Heart left ventricle (tissue), 16 donors: ENCODE results near the gene TTC5. TPM values are rescaled to one million over a fixed set of nuclear protein-coding genes. Genes with fewer than 3 reads are reported as not detected.
A peak's percentile ranks its signal among the peaks of the same experiment; 100 is the strongest.

Source experiments
- ATAC-seq, 4 donors: fragments of 200-7000 bp; cut with Tn5 transposase; one replicate each; pipeline ENCODE4 v1.9.1; 2020 to 2022; ENCODE audit warnings: moderate library complexity in 4 of 4, mild to moderate bottlenecking in 3 of 4, moderate number of reproducible peaks in 1 of 4
- DNase-seq, 5 donors: peaks; one replicate each; pipeline ENCODE4 v3.0.0-alpha.2; 2020
- H3K27ac ChIP-seq, 12 donors: fragments of 200-600 bp; sonication (generic) in 4 of 12; one replicate each; pipeline versions ENCODE4 v1.5.0 to v1.8.0; 2016 to 2022; ENCODE audit warnings: mild to moderate bottlenecking in 2 of 12
- H3K27me3 ChIP-seq, 9 donors: fragments of 200-600 bp; sonication (generic) in 2 of 9; one replicate each; pipeline versions ENCODE4 v1.5.1 to v1.8.0; 2016 to 2022; ENCODE audit warnings: mild to moderate bottlenecking in 3 of 9
- H3K36me3 ChIP-seq, 9 donors: fragments of 200-600 bp; sonication (generic) in 2 of 9; one replicate each; pipeline versions ENCODE4 v1.5.0 to v1.8.0; 2018 to 2022; ENCODE audit warnings: mild to moderate bottlenecking in 2 of 9
- H3K4me1 ChIP-seq, 12 donors: fragments of 200-600 bp; sonication (generic) in 4 of 12; one replicate each; pipeline versions ENCODE4 v1.5.0 to v1.8.0; 2016 to 2022; ENCODE audit warnings: mild to moderate bottlenecking in 3 of 12
- H3K4me3 ChIP-seq, 12 donors: fragments of 200-600 bp; sonication (generic) in 4 of 12; one replicate each; pipeline versions ENCODE4 v1.5.0 to v1.8.0; 2017 to 2022; ENCODE audit warnings: mild to moderate bottlenecking in 9 of 12, moderate library complexity in 4 of 12
- H3K9me3 ChIP-seq, 12 donors: fragments of 200-600 bp; sonication (generic) in 4 of 12; one replicate each; pipeline versions ENCODE4 v1.5.0 to v1.8.0; 2016 to 2022; ENCODE audit warnings: mild to moderate bottlenecking in 1 of 12
- POLR2A ChIP-seq, 2 donors: fragments of 450-650 bp; IDR thresholded peaks; one replicate each; pipeline ENCODE4 v1.6.1; 2017; ENCODE audit warnings: antibody characterized with exemption in 2 of 2, mild to moderate bottlenecking in 2 of 2, moderate library complexity in 2 of 2
- WGBS, 4 donors: extraction: QIAGEN DNeasy Blood & Tissue Kit in 2 of 4; methylation state at CpG; one replicate each; pipeline versions ENCODE4 v1.1.5 to v1.1.7; 2013 to 2018; 5-methylcytosine and 5-hydroxymethylcytosine counted together
- intact Hi-C, 10 donors: fragments of 100-400 bp; cut with DNase I; formaldehyde crosslinking; loops; one replicate each; pipeline versions ENCODE4 v1.11.1 to v1.14.2; 2022
- long read RNA-seq, 3 donors: library from polyadenylated mRNA; unstranded; transcript quantifications; one replicate each; pipeline ENCODE4 v2.0.0, GENCODE V29; 2020 to 2021
- polyA plus RNA-seq, 2 donors: library from polyadenylated mRNA; stranded (reverse); fragments of 200-250 nt; gene quantifications; one replicate each; pipeline ENCODE4 v1.2.3, GENCODE V29; 2013
- total RNA-seq, 9 donors: library from RNA; depleted of rRNA in 2 of 9; stranded (reverse); fragments of >200 nt in 2 of 9; fragmentation: NEBNext Ultra II Directional in 3 of 9; extraction: Animal tissue kit (Norgen Biotek cat#: 25700) in 3 of 9; gene quantifications; one replicate each; pipeline versions ENCODE4 v1.1.0 to v1.2.4, GENCODE V29; 2016 to 2023
- TF ChIP-seq, protein P1 (sequence below), 12 donors: fragments of 200-600 bp; sonication (generic) in 4 of 12; IDR thresholded peaks; one replicate each; pipeline versions ENCODE4 v1.5.0 to v1.8.0; 2018 to 2022; ENCODE audit warnings: antibody characterized with exemption in 12 of 12, mild to moderate bottlenecking in 5 of 12
- donor health status: ischemic (EF 13 %, LVEDD 7.1; RV severe dilation, severe dysfunction).
- donor health status: healthy with polysubstance abuse.
- donor health status: DM: no; HTN: yes; CAD: no.
- donor health status: DM: no; HTN: no; CAD: no.
- donor health status: ischemic (EF 25% LVEDD 6.9; RV normal size, moderate dysfunction).
- donor health status: ischemic (EF 25% LVEDD 5.7; RV mildly dilated, moderate dysfunction).
- donor health status: healthy.
- donor health status: DM: yes; HTN: yes; CAD: no.
- donor health status: ischemic (EF 35%, LVEDD 5.7; RV mildly dilated, moderate dysfunction).
- donor health status: nonischemic (EF 11% LVEDD 7.7; RV severe dilation, severe dysfunction).
- donor health status: DM: yes; HTN: yes; CAD: no.
- donor health status: PGD.
- donor health status: ischemic (EF 29% LVEDD 5.4; RV normal size, mild dysfunction).
- donor health status: nonischemic (EF 23%, LVEDD 6.1; RV moderate dilation, normal function).

TTC5 gene, protein sequence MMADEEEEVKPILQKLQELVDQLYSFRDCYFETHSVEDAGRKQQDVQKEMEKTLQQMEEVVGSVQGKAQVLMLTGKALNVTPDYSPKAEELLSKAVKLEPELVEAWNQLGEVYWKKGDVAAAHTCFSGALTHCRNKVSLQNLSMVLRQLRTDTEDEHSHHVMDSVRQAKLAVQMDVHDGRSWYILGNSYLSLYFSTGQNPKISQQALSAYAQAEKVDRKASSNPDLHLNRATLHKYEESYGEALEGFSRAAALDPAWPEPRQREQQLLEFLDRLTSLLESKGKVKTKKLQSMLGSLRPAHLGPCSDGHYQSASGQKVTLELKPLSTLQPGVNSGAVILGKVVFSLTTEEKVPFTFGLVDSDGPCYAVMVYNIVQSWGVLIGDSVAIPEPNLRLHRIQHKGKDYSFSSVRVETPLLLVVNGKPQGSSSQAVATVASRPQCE
- 10 to 100 TPM in 4 of 9 donors, 1 to 10 TPM in 5; 6.1 to 17.0 (median 9.3) TPM for total RNA-seq
- 1 to 10 TPM; 3.2 to 7.4 TPM for polyA plus RNA-seq
- long read RNA-seq, donor 1, full-length matches to known transcripts, result 19 of 23 reads
- long read RNA-seq, donor 1, partial matches to known transcripts, result 0 of 23 reads
- long read RNA-seq, donor 1, other reads (novel, unspliced or antisense), result 4 of 23 reads
- long read RNA-seq, donor 2, full-length matches to known transcripts, result 50 of 55 reads
- long read RNA-seq, donor 2, partial matches to known transcripts, result 2 of 55 reads
- long read RNA-seq, donor 2, other reads (novel, unspliced or antisense), result 3 of 55 reads
- long read RNA-seq, donor 3, full-length matches to known transcripts, result 6 of 6 reads
- long read RNA-seq, donor 3, partial matches to known transcripts, result 0 of 6 reads
- long read RNA-seq, donor 3, other reads (novel, unspliced or antisense), result 0 of 6 reads

DNA sequence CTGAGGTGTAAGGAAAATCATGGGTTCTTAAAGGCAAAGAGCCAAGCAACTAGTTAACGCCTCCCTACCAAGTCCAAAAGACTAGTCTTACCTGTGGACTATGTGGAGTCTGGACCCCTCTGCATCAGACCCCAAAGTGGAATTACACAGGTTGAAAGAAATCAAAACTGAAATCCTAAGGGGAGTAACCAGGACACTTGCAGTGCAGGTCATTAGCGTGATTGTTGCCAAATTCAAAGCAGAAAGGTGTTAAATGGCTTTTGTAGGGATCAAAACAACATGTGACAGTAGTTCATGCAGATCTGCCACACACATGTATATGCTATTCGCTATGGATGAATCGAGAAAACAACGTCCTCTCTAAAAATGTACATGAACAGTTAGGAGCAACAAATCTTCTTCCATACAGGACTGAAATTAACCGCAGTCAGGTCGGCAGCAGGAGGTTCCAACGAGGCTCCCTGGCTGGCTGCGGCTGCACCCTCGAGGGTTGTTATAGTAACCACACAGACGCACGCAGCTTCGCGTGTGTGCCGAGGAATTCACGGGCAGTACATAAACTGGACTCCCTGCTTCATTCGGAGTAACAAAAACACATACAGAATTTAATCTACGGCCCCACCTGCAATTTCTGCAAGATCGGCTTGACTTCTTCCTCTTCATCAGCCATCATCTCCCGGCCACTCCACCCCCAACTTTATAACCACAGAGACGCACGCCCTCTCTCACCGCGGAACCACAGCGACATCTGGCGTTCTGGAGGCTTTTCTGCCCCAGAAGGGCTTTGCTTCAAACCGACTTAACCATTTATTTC lies at the start of gene TTC5:
TTC5 (minus strand) TSS at position 687 of the 814 bp plus-strand sequence; CDS start at position 673, 14 bp downstream.
- Histone ChIP-seq H3K36me3 (peaks cover 0 to 18% (median 14%) of the 10 kb centered on the region in 9 donors), H3K4me1 (peaks cover 0 to 19% (median 13%) of the 10 kb centered on the region in 12 donors), H3K27me3 (no peaks in the 10 kb centered on the region), H3K4me3 (peak within 1 kb of the TSS; percentile 56 to 89 (median 76)), H3K9me3 (no peaks in the 10 kb centered on the region), H3K27ac (peak within 1 kb of the TSS in 10 of 12 donors; percentile 20 to 70 (median 44))
- DNase-seq, result peak; percentile 82 to 90 (median 83)
- WGBS, 4 donors, result 0 to 1% (median 1%) methylated on average over 27 of the region's 27 CpGs
- ATAC-seq, result peak; percentile 95 to 99 (median 96)
- TF ChIP-seq, protein P1, sequence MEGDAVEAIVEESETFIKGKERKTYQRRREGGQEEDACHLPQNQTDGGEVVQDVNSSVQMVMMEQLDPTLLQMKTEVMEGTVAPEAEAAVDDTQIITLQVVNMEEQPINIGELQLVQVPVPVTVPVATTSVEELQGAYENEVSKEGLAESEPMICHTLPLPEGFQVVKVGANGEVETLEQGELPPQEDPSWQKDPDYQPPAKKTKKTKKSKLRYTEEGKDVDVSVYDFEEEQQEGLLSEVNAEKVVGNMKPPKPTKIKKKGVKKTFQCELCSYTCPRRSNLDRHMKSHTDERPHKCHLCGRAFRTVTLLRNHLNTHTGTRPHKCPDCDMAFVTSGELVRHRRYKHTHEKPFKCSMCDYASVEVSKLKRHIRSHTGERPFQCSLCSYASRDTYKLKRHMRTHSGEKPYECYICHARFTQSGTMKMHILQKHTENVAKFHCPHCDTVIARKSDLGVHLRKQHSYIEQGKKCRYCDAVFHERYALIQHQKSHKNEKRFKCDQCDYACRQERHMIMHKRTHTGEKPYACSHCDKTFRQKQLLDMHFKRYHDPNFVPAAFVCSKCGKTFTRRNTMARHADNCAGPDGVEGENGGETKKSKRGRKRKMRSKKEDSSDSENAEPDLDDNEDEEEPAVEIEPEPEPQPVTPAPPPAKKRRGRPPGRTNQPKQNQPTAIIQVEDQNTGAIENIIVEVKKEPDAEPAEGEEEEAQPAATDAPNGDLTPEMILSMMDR (IDR thresholded peaks at IDR 0.05), result peak; percentile 86 to 97 (median 91)
- no peak for TF ChIP-seq POLR2A (IDR thresholded peaks at IDR 0.05)
- intact Hi-C loops, result no loop called here

DNA sequence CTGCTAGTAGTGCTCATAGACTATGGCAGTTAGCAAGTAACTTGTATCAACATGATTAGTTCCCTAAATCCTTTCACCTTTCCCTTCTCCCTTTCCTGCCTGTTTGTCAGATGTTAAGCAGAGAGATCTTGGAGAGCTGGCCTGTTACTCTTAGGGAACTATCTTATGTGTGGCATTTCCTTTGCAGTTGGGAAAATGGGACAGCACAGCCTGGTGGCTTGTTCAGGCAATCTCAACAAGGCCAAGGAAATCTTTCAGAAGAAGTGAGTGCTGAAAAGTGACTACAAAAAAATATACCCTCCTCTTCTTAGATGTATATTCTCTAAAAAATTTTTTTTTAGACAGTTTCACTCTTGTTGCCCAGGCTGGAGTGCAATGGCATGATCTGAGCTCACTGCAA lies 45.1 kb upstream of the TTC5 start:
- intact Hi-C loops, result loop anchor here in 2 of 10 donors (2.0 to 5.0 kb wide), 2 partner anchors 24 to 56 kb away; no protein-coding TSS in a partner anchor
- Histone ChIP-seq H3K4me3 (no peak overlapping the region), H3K9me3 (no peaks in the 10 kb centered on the region), H3K4me1 (no peaks in the 10 kb centered on the region), H3K36me3 (peaks cover 0 to 100% (median 93%) of the 10 kb centered on the region in 9 donors), H3K27ac (no peak overlapping the region), H3K27me3 (no peaks in the 10 kb centered on the region)
- no peak for TF ChIP-seq POLR2A (IDR thresholded peaks at IDR 0.05)
- TF ChIP-seq, protein P1 (IDR thresholded peaks at IDR 0.05), result peak in 3 of 12 donors; percentile 7 to 15 (median 12)
- no peak for DNase-seq
- no peak for ATAC-seq

DNA sequence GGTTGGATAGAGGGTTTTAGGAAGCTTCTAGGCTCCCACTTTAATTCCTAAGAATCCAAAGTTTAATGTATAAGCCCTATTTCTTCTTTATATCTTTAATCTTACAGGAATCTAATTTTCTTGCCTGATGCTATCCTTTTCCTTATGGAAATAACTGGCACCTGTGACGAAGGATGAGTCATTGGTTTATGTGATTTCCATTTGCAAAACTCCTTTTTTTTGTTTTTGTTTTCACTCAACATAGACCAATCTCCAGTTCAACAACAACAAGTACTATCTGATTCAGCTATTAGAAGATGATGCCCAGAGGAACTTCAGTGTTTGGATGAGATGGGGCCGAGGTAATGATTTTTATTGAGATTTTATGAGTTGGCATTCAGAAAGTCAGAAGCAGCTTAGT lies 44.5 kb upstream of the TTC5 start:
- H3K9me3 ChIP-seq, result no peaks in the 10 kb centered on the region
- no peak for TF ChIP-seq POLR2A (IDR thresholded peaks at IDR 0.05)
- TF ChIP-seq, protein P1 (IDR thresholded peaks at IDR 0.05), result no peak
- WGBS, 4 donors, result 94 to 97% (median 96%) methylated on average over 2 of the region's 2 CpGs
- H3K27ac ChIP-seq, result no peak overlapping the region
- no peak for ATAC-seq
- no peak for DNase-seq
- H3K4me3 ChIP-seq, result no peak overlapping the region
- H3K4me1 ChIP-seq, result no peaks in the 10 kb centered on the region
- intact Hi-C loops, result loop anchor here in 2 of 10 donors (2.0 to 5.0 kb wide), 2 partner anchors 23 to 57 kb away; no protein-coding TSS in a partner anchor
- no peaks in the 10 kb centered on the region for H3K27me3 ChIP-seq
- H3K36me3 ChIP-seq, result peaks cover 0 to 100% (median 93%) of the 10 kb centered on the region in 9 donors
